ENCODE results near the gene DENND5B. TPM values are rescaled to one million over a fixed set of nuclear protein-coding genes. Genes with fewer than 3 reads are reported as not detected.
A peak's percentile ranks its signal among the peaks of the same experiment; 100 is the strongest.

The DENND5B gene
- total RNA-seq, 4 donors from 2014 or later, result 32.2 to 59.2 (median 57.2) TPM

GRCh38 chr12:31600252-31600651 lies 9.3 kb upstream of the DENND5B start:
- Histone ChIP-seq H3K4me3 (no peak overlapping the region), H3K27ac (no peak overlapping the region), H3K36me3 (no peaks in the 10 kb centered on the region), H3K9me3 (no peaks in the 10 kb centered on the region), H3K27me3 (no peaks in the 10 kb centered on the region), H3K4me1 (peaks cover 0 to 4% (median 0%) of the 10 kb centered on the region in 4 donors)
- TF ChIP-seq, protein P1, sequence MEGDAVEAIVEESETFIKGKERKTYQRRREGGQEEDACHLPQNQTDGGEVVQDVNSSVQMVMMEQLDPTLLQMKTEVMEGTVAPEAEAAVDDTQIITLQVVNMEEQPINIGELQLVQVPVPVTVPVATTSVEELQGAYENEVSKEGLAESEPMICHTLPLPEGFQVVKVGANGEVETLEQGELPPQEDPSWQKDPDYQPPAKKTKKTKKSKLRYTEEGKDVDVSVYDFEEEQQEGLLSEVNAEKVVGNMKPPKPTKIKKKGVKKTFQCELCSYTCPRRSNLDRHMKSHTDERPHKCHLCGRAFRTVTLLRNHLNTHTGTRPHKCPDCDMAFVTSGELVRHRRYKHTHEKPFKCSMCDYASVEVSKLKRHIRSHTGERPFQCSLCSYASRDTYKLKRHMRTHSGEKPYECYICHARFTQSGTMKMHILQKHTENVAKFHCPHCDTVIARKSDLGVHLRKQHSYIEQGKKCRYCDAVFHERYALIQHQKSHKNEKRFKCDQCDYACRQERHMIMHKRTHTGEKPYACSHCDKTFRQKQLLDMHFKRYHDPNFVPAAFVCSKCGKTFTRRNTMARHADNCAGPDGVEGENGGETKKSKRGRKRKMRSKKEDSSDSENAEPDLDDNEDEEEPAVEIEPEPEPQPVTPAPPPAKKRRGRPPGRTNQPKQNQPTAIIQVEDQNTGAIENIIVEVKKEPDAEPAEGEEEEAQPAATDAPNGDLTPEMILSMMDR (IDR thresholded peaks at IDR 0.05), result no peak
- no peak for TF ChIP-seq POLR2A (IDR thresholded peaks at IDR 0.05)
- DNase-seq, result no peak

- H3K4me3 ChIP-seq, result no peak overlapping the region
- TF ChIP-seq, protein P1 (IDR thresholded peaks at IDR 0.05), result no peak
- no peak for TF ChIP-seq POLR2A (IDR thresholded peaks at IDR 0.05)
- no peaks in the 10 kb centered on the region for H3K27me3 ChIP-seq
- peak overlapping the region in 1 of 4 donors; percentile 59 for H3K27ac ChIP-seq
- no peaks in the 10 kb centered on the region for H3K9me3 ChIP-seq
- no peaks in the 10 kb centered on the region for H3K36me3 ChIP-seq
- peak in 2 of 3 donors; percentile 66 to 68 for DNase-seq
- H3K4me1 ChIP-seq, result peaks cover 0 to 4% (median 0%) of the 10 kb centered on the region in 4 donors
Measured at GRCh38 chr12:31599053-31599452, 8.1 kb upstream of the DENND5B start.

GRCh38 chr12:31597066-31597465 lies 6.1 kb upstream of the DENND5B start:
- no peak for DNase-seq
- H3K27me3 ChIP-seq, result no peaks in the 10 kb centered on the region
- no peak for TF ChIP-seq POLR2A (IDR thresholded peaks at IDR 0.05)
- TF ChIP-seq, protein P1 (IDR thresholded peaks at IDR 0.05), result no peak
- H3K4me1 ChIP-seq, result no peaks in the 10 kb centered on the region
- H3K27ac ChIP-seq, result no peak overlapping the region
- H3K9me3 ChIP-seq, result no peaks in the 10 kb centered on the region
- H3K36me3 ChIP-seq, result no peaks in the 10 kb centered on the region
- no peak overlapping the region for H3K4me3 ChIP-seq

DNA sequence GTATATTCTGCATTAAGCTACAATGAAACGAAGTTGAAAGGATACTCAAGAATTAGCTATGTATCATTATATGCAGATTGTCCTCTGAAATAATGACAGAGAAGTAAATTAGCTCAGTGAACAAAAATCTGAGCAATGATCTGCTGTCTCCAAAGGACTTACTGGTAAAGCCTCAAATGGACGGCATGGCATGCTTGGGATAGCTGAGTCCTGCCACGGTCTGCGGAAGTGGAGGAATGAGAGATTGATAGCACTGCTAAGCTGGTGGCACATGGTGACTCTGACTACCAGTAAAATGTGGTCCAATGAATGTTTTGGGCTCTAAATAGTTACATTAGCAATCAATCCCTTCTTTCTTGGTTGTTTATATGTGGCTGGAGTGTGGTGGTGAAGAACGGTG lies 3.7 kb upstream of the DENND5B start:
- H3K9me3 ChIP-seq, result no peaks in the 10 kb centered on the region
- DNase-seq, result no peak
- H3K27me3 ChIP-seq, result no peaks in the 10 kb centered on the region
- H3K4me3 ChIP-seq, result no peak overlapping the region
- H3K4me1 ChIP-seq, result no peaks in the 10 kb centered on the region
- no peak for TF ChIP-seq POLR2A (IDR thresholded peaks at IDR 0.05)
- H3K27ac ChIP-seq, result no peak overlapping the region
- no peaks in the 10 kb centered on the region for H3K36me3 ChIP-seq

- Histone ChIP-seq H3K27ac (peak overlapping the region; percentile 96 to 99 (median 98)), H3K36me3 (no peaks in the 10 kb centered on the region), H3K4me1 (no peaks in the 10 kb centered on the region), H3K9me3 (no peaks in the 10 kb centered on the region), H3K4me3 (peak overlapping the region; percentile 68 to 98 (median 95)), H3K27me3 (no peaks in the 10 kb centered on the region)
- TF ChIP-seq, protein P1 (IDR thresholded peaks at IDR 0.05), result no peak
- no peak for TF ChIP-seq POLR2A (IDR thresholded peaks at IDR 0.05)
- DNase-seq, result peak; percentile 52 to 79 (median 77)
Measured at GRCh38 chr12:31591380-31591901, 505 bp upstream of the DENND5B start.

DNA sequence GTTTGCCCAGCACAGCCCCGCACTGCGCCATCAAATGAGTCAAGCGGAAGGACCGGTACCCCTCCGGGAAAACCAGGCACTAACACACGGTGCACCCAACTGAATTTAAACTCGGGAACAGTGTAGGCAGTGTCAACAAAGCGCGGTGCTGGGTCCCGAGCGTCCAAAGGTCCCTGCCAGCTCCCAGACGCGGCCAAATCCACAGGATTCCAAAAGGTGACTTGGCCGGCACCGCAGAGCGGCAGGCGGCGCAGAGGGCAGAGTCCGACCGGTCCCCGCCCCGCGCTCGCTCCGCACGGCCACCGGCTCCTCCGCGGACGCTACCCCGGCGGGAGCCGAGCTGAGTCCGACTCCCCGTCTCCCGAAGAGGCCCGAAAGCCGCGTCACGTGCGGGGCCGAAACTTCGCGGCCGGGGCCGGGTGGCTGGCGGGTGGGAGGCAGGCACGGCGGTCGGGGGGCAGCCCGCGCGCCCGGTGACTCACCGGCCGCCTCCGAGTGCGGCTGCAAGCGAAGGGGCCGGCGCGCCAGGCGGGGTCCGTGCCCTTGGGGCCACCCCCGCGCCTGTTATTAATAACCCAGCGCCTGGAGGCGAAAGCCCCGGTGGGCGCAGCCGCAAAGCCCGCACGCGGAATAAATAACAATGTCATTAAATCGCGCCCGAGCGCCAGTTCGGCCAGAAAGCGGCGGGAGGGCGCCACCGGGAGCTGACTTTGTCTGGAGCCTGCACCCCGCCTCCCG lies 863 bp downstream of the DENND5B start:
- H3K4me3 ChIP-seq, result peak overlapping the region; percentile 68 to 98 (median 95)
- DNase-seq, result peak; percentile 55 to 92 (median 87)
- TF ChIP-seq POLR2A (IDR thresholded peaks at IDR 0.05), result peak; percentile 41 to 57
- TF ChIP-seq, protein P1 (IDR thresholded peaks at IDR 0.05), result peak in 1 of 6 experiments; percentile 7
- H3K27ac ChIP-seq, result peak overlapping the region; percentile 96 to 99 (median 98)
- H3K27me3 ChIP-seq, result no peaks in the 10 kb centered on the region
- no peaks in the 10 kb centered on the region for H3K4me1 ChIP-seq
- H3K36me3 ChIP-seq, result no peaks in the 10 kb centered on the region
- H3K9me3 ChIP-seq, result no peaks in the 10 kb centered on the region

All from Peyer's patch (tissue), 4 donors.